ENCODE results near the gene S100A4.

The S100A4 gene

DNA sequence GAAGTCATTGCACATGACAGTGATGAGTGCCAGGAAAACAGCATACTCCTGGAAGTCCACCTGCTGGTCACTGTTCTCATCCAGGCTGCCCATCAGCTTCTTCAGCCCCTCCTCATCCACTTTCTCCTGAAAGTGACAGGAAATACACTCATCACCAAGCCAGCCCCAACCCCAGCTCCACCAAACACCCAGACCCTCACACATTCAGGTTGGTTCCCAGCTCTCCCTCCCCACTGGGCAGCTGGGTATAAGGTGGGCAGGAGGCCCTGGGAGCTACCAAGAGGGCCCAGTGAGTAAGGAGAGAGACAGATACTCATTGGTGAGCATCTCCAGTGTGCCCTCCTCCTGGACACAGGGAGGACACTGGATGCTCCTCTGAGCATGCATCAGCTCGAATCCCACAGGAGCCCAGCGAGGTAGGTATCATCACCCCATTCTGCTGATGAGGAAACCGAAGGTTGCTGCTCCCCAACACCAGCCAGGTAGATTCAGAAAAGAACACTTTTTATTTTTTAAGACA lies 15.9 kb upstream of the S100A4 start:
- no peak for DNase-seq (ENCODE audit: low read depth in 2 of 2)
- no peak overlapping the region for H3K4me3 ChIP-seq (replicated peaks in 1 of 2; ENCODE audit: low read depth in 2 of 2, low read length in 2 of 2)
- TF ChIP-seq, protein P1, sequence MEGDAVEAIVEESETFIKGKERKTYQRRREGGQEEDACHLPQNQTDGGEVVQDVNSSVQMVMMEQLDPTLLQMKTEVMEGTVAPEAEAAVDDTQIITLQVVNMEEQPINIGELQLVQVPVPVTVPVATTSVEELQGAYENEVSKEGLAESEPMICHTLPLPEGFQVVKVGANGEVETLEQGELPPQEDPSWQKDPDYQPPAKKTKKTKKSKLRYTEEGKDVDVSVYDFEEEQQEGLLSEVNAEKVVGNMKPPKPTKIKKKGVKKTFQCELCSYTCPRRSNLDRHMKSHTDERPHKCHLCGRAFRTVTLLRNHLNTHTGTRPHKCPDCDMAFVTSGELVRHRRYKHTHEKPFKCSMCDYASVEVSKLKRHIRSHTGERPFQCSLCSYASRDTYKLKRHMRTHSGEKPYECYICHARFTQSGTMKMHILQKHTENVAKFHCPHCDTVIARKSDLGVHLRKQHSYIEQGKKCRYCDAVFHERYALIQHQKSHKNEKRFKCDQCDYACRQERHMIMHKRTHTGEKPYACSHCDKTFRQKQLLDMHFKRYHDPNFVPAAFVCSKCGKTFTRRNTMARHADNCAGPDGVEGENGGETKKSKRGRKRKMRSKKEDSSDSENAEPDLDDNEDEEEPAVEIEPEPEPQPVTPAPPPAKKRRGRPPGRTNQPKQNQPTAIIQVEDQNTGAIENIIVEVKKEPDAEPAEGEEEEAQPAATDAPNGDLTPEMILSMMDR (IDR thresholded peaks at IDR 0.05; ENCODE audit: low read depth, low read length), result no peak

DNA sequence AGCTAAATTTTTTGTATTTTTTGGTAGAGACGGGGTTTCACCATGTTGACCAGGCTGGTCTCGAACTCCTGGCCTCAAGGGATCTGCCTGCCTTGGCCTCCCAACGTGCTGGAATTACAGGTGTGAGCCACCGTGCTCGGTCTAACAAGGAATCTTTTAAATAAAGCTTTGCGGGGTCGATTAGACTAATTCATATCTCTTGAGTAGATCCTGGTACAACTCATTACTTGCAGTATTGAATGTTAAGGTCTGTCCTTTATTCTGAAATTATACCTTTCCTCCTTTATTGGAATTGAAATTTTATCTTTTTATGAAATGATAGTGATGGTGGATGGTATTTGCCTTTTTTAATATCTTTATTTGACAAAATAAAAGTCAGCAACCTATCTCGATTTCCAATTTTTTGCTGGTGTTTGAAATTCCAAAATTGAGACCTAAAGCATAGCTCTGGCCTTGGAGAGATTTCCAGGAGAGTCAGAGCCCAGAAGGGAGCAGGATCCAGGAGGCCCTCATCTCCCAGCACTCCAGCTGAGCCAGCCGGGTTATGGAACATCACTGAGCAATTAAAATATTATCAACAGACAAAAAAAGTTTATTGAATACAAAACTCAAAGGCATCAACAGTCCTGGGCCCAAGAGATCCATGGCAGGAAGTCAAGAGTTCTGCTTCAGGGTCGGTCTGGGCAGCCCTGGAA lies 15.3 kb upstream of the S100A4 start:
- TF ChIP-seq, protein P1 (IDR thresholded peaks at IDR 0.05; ENCODE audit: low read depth, low read length), result no peak
- no peak for DNase-seq (ENCODE audit: low read depth in 2 of 2)
- H3K4me3 ChIP-seq (replicated peaks in 1 of 2; ENCODE audit: low read depth in 2 of 2, low read length in 2 of 2), result no peak overlapping the region

DNA sequence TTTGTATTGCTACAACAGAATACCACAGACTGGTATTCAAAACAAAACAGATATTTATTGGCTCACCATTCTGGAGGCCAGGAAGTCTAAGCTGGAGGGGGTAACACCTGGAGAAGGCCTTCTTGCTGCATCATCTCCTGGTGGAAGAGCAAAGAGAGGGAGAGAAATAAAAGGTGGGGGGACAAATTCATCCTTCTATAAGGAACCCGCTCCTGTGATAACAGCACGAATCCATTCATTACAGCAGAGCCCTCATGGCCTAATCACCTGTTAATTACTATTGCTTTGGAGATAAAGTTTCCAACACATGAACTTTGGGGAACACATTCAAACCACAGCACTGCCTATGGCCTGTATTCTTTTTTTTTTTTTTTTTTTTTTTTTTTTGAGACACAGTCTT lies 14.6 kb upstream of the S100A4 start:
- H3K4me3 ChIP-seq (replicated peaks in 1 of 2; ENCODE audit: low read depth in 2 of 2, low read length in 2 of 2), result no peak overlapping the region
- TF ChIP-seq, protein P1 (IDR thresholded peaks at IDR 0.05; ENCODE audit: low read depth, low read length), result no peak
- DNase-seq (ENCODE audit: low read depth in 2 of 2), result no peak

DNA sequence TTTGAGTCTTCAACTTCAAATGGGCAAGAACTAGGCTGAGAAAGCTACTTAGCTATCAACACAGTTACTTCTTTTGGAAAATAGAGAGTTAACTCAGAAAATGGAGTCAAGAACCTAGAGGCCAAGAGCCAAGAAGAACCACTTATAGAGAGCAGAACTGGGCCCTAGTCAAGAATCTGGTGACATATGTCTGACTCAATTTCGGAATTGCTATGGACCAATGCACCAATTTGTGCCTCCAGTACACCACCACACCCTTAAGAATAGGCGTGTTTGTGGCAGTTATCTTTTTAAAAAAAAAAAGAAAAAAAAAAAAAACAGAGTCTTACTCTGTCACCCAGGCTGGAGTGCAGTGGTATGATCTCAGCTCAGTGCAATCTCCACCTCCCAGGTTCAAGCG lies 12.3 kb upstream of the S100A4 start:
- TF ChIP-seq, protein P1 (IDR thresholded peaks at IDR 0.05; ENCODE audit: low read depth, low read length), result no peak
- DNase-seq (ENCODE audit: low read depth in 2 of 2), result no peak

DNA sequence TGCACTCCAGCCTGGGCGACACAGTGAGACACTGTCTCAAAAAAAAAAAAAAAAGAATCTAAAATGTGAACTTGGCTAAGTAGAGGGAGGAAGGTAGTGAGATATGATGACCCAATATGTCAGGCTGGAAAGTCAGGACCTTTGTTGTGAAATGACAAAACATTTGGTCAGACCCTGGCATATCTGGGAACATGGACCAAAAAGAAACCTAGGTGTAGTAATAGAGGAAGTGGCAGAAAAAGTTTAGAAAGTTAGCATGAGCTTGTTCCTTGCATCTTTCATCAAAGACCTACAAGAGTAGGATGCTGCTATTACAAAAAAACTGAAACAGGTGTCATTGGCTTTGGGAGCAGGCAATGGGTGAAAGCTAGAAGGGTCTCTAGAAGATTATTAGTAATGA lies 10.7 kb upstream of the S100A4 start:
- DNase-seq (ENCODE audit: low read depth in 2 of 2), result no peak
- no peak overlapping the region for H3K4me3 ChIP-seq (replicated peaks in 1 of 2; ENCODE audit: low read depth in 2 of 2, low read length in 2 of 2)
- TF ChIP-seq, protein P1 (IDR thresholded peaks at IDR 0.05; ENCODE audit: low read depth, low read length), result no peak

More for the DNA sequence above, 12.3 kb upstream of the S100A4 start:
- no peak overlapping the region for H3K4me3 ChIP-seq (replicated peaks in 1 of 2; ENCODE audit: low read depth in 2 of 2, low read length in 2 of 2)

DNA sequence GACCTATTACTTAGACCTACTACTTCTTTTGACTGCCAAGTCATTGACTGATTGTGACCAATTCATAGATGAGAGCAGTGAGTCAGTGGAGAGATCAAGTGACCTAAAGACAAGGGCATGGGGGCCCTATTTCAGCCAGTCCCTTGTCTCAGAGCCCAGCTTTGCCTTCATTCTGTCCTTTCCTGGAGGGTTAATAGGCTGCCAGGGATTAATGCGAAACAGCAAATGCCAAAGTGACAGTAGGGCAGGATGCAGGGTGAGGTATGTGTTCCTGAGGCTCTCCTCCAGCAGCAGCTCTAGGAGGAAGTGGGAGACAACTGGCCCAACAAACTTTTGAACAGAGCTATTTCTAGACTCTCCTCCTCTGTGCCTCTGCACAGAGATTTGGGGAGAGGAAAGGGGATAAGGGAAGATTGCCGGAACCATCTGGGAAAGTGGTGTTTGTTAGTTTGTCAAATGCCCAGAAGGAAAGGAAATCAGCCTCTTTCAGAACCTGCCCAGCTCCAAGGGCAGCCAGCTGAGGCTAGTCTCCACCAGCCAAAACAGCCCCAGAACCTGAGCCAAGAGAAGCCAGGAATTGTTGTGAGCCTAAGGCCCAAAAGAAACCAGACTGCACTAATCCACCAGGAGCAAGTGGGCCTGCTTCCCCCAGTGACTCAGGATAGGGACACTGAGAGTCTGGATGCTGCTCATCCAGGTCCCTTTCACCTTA lies 8.4 kb upstream of the S100A4 start:
- DNase-seq (ENCODE audit: low read depth in 2 of 2), result peak in 1 of 2 donors; percentile 47
- no peak overlapping the region for H3K4me3 ChIP-seq (replicated peaks in 1 of 2; ENCODE audit: low read depth in 2 of 2, low read length in 2 of 2)
- TF ChIP-seq, protein P1 (IDR thresholded peaks at IDR 0.05; ENCODE audit: low read depth, low read length), result no peak
